Lung (tissue), 12 donors: ENCODE results near the gene GMIP. TPM values are rescaled to one million over a fixed set of nuclear protein-coding genes. Genes with fewer than 3 reads are reported as not detected.

ENCODE experiments used
- ATAC-seq: fragments of 200-7000 bp; cut with Tn5 transposase; one replicate; pipeline ENCODE4 v1.9.1; 2020; ENCODE audit warnings: moderate number of reproducible peaks; ENCODE audit not compliant: insufficient read depth, low FRiP score
- DNase-seq, 3 donors: peaks; one replicate each; pipeline ENCODE4 v3.0.0-alpha.2; 2013 to 2017
- H3K27ac ChIP-seq, 2 donors: one replicate each; pipeline ENCODE4 v1.5.1; 2013; ENCODE audit warnings: mild to moderate bottlenecking in 2 of 2, moderate library complexity in 2 of 2, control low read depth in 1 of 2, inconsistent platforms in 1 of 2, low read depth in 1 of 2, low read length in 1 of 2
- H3K27me3 ChIP-seq, 3 donors: one replicate each; pipeline ENCODE4 v1.5.1; 2013; ENCODE audit warnings: low read length in 2 of 3; ENCODE audit not compliant: control insufficient read depth in 3 of 3, insufficient read depth in 3 of 3
- H3K36me3 ChIP-seq, 4 donors: one replicate each; pipeline ENCODE4 v1.5.1; 2013; ENCODE audit warnings: low read length in 4 of 4, mild to moderate bottlenecking in 1 of 4, moderate library complexity in 1 of 4; ENCODE audit not compliant: control insufficient read depth in 4 of 4, insufficient read depth in 4 of 4
- H3K4me1 ChIP-seq, 5 donors: one replicate each; pipeline ENCODE4 v1.5.1; 2013; ENCODE audit warnings: low read length in 5 of 5, mild to moderate bottlenecking in 2 of 5, moderate library complexity in 1 of 5; ENCODE audit not compliant: control insufficient read depth in 5 of 5, insufficient read depth in 5 of 5
- H3K4me3 ChIP-seq: one replicate; pipeline ENCODE4 v1.5.1; 2013; ENCODE audit warnings: mild to moderate bottlenecking, control low read depth, moderate library complexity
- H3K9ac ChIP-seq, 2 donors: one replicate each; pipeline ENCODE4 v1.5.1; 2013; ENCODE audit warnings: low read length in 2 of 2, control low read depth in 1 of 2; ENCODE audit not compliant: insufficient read depth in 1 of 2
- H3K9me3 ChIP-seq, 4 donors: one replicate each; pipeline ENCODE4 v1.5.1; 2013; ENCODE audit warnings: low read length in 3 of 4, mild to moderate bottlenecking in 1 of 4, moderate library complexity in 1 of 4; ENCODE audit not compliant: control insufficient read depth in 4 of 4, insufficient read depth in 3 of 4
- CTCF ChIP-seq: IDR thresholded peaks from 2 replicates; pipeline ENCODE4 v1.5.1; 2012; ENCODE audit warnings: mild to moderate bottlenecking; ENCODE audit errors: control extremely low read depth, extremely low read depth
- WGBS, 2 donors: extraction: QIAGEN DNeasy Blood & Tissue Kit; methylation state at CpG; one replicate each; pipeline ENCODE4 v1.1.7; 2013; 5-methylcytosine and 5-hydroxymethylcytosine counted together
- polyA plus RNA-seq, 2 donors: library from polyadenylated mRNA; stranded (reverse); fragments of 200-250 nt; gene quantifications; one replicate each; pipeline ENCODE4 v1.2.1, GENCODE V29; 2013
- total RNA-seq, 2 donors: library from RNA; depleted of rRNA in 1 of 2; stranded (reverse); fragments of >200 nt in 1 of 2; gene quantifications; one replicate each; pipeline ENCODE4 v1.2.1, GENCODE V29; 2014 to 2021
- donor health status: control.
- donor health status: control.
- donor health status: Bipolar disorder and iron deficiency.
- donor health status: healthy.
- donor health status: DM: yes; HTN: yes; CAD: no.

The GMIP gene
- total and polyA plus RNA-seq, 4 donors: 13.1 to 54.1 (median 31.6) TPM

GRCh38 chr19:19627621-19628500, 15.6 kb downstream of the GMIP start, which contains the start of gene LPAR2:
TSS of gene LPAR2 (minus strand) at chr19:19628220. CDS start at chr19:19627275, 945 bp downstream.
- peak within 1 kb of the TSS in 1 of 2 donors; percentile 49 for H3K27ac ChIP-seq
- ATAC-seq: peak; percentile 89

GRCh38 chr19:19626516-19627472, 16.7 kb downstream of the GMIP start:
- WGBS, 2 donors: 93 to 94% methylated on average over 48 of the region's 48 CpGs
- Histone ChIP-seq H3K27ac (no peak overlapping the region), H3K9ac (peak overlapping the region; percentile 16 to 32), H3K4me1 (peaks cover 0 to 12% (median 0%) of the 10 kb centered on the region in 5 donors), H3K4me3 (no peak overlapping the region), H3K27me3 (no peaks in the 10 kb centered on the region), H3K36me3 (peaks cover 0 to 5% (median 0%) of the 10 kb centered on the region in 4 donors), H3K9me3 (no peaks in the 10 kb centered on the region)
- no peak for TF ChIP-seq CTCF
- no peak for DNase-seq
- no peak for ATAC-seq

More at GRCh38 chr19:19627621-19628500, 15.6 kb downstream of the GMIP start, which contains the start of gene LPAR2:
- DNase-seq: peak; percentile 63 to 78 (median 76)
- H3K27me3 ChIP-seq: no peaks in the 10 kb centered on the region
- H3K36me3 ChIP-seq: peaks cover 0 to 5% (median 3%) of the 10 kb centered on the region in 4 donors
- 1 to 2% methylated on average over 46 to 87 of the region's 87 CpGs for WGBS, 2 donors
- peak within 1 kb of the TSS; percentile 49 for H3K4me3 ChIP-seq
- H3K9ac ChIP-seq: peak within 1 kb of the TSS; percentile 32 to 39
- no peaks in the 10 kb centered on the region for H3K9me3 ChIP-seq
- TF ChIP-seq CTCF: no peak
- peaks cover 0 to 12% (median 0%) of the 10 kb centered on the region in 5 donors for H3K4me1 ChIP-seq

- Histone ChIP-seq H3K27me3 (no peaks in the 10 kb centered on the region), H3K4me3 (no peak overlapping the region), H3K36me3 (no peaks in the 10 kb centered on the region), H3K4me1 (peaks cover 0 to 18% (median 4%) of the 10 kb centered on the region in 5 donors), H3K9ac (no peak overlapping the region), H3K9me3 (no peaks in the 10 kb centered on the region), H3K27ac (no peak overlapping the region)
- DNase-seq (no peak), ATAC-seq (no peak)
- no peak for TF ChIP-seq CTCF
- 95 to 96% methylated on average over 19 of the region's 19 CpGs for WGBS, 2 donors
These were observed 19.4 kb downstream of the GMIP start for GRCh38 chr19:19624032-19624570.
